WTC11 (cell line): ENCODE data around the gene KCTD21. TPM values are rescaled to one million over a fixed set of nuclear protein-coding genes. Genes with fewer than 3 reads are reported as not detected.

Experiments
- ATAC-seq: fragments of 200-7000 bp; cut with Tn5 transposase; 2 replicates; pipeline ENCODE4 v1.10.0; 2021; ENCODE audit warnings: mild to moderate bottlenecking, moderate library complexity
- CTCF ChIA-PET: fragments of 300-600 bp; sonication (Branson Sonifier 250); formaldehyde crosslinking; loops from one replicate; lab custom pipeline; 2021; ENCODE audit warnings: antibody characterized with exemption; lab: Charles Lee
- POLR2A ChIA-PET: fragments of 350-600 bp; sonication (Branson Sonifier 250); formaldehyde crosslinking; loops from one replicate; lab custom pipeline; 2021; ENCODE audit warnings: antibody characterized with exemption; lab: Charles Lee
- DNase-seq: peaks from one replicate; pipeline ENCODE4 v3.0.0; 2021; ENCODE audit warnings: low spot score
- H3K27ac Mint-ChIP-seq: 2 replicates; pipeline ENCODE4 v1.8.0; 2021; ENCODE audit warnings: mixed read lengths
- H3K27me3 Mint-ChIP-seq: 2 replicates; pipeline ENCODE4 v1.8.0; 2021; ENCODE audit warnings: low read depth, mild to moderate bottlenecking, moderate library complexity, mixed read lengths
- H3K36me3 Mint-ChIP-seq: 2 replicates; pipeline ENCODE4 v1.8.0; 2021; ENCODE audit warnings: mixed read lengths
- H3K4me1 Mint-ChIP-seq: 2 replicates; pipeline ENCODE4 v1.8.0; 2022; ENCODE audit warnings: mixed read lengths
- H3K4me3 Mint-ChIP-seq: 2 replicates; pipeline ENCODE4 v1.8.0; 2021; ENCODE audit warnings: mild to moderate bottlenecking, moderate library complexity, mixed read lengths
- H3K9me3 Mint-ChIP-seq: 2 replicates; pipeline ENCODE4 v1.8.0; 2021; ENCODE audit warnings: mixed read lengths
- ATF1 ChIP-seq: sonication (generic); formaldehyde crosslinking; IDR thresholded peaks from 2 replicates; pipeline ENCODE4 v1.8.1; 2023; ENCODE audit warnings: mild to moderate bottlenecking, moderate library complexity, missing genetic modification reagents
- FOXK1 ChIP-seq: sonication (generic); formaldehyde crosslinking; IDR thresholded peaks from 2 replicates; pipeline ENCODE4 v1.8.0; 2022; ENCODE audit warnings: mild to moderate bottlenecking, moderate library complexity, missing genetic modification reagents
- FOXP1 ChIP-seq: sonication (generic); formaldehyde crosslinking; IDR thresholded peaks from 2 replicates; pipeline ENCODE4 v1.8.0; 2022; ENCODE audit warnings: missing genetic modification reagents, mild to moderate bottlenecking, moderate library complexity, borderline replicate concordance
- HMGA2 ChIP-seq: fragments of 250-450 bp; sonication (Bioruptor Pico); IDR thresholded peaks from 2 replicates; pipeline ENCODE4 v1.4.0; 2021; ENCODE audit warnings: mild to moderate bottlenecking, moderate library complexity
- NFE2L1 ChIP-seq: sonication (generic); formaldehyde crosslinking; IDR thresholded peaks from 2 replicates; pipeline ENCODE4 v1.8.1; 2023; ENCODE audit warnings: missing genetic modification reagents
- PRRX2 ChIP-seq: fragments of 250-450 bp; sonication (Bioruptor Pico); IDR thresholded peaks from 2 replicates; pipeline ENCODE4 v1.8.0; 2021; ENCODE audit warnings: mild to moderate bottlenecking
- SMAD4 ChIP-seq: sonication (generic); formaldehyde crosslinking; IDR thresholded peaks from 2 replicates; pipeline ENCODE4 v1.8.0; 2022; ENCODE audit warnings: mild to moderate bottlenecking, missing genetic modification reagents
- TEAD4 ChIP-seq: sonication (generic); formaldehyde crosslinking; IDR thresholded peaks from 2 replicates; pipeline ENCODE4 v1.8.0; 2022; ENCODE audit warnings: mild to moderate bottlenecking, missing genetic modification reagents
- TP53 ChIP-seq: sonication (generic); formaldehyde crosslinking; IDR thresholded peaks from 2 replicates; pipeline ENCODE4 v1.8.1; 2023; ENCODE audit warnings: mild to moderate bottlenecking, missing genetic modification reagents
- ZNF232 ChIP-seq: sonication (generic); formaldehyde crosslinking; IDR thresholded peaks from 2 replicates; pipeline ENCODE4 v1.8.0; 2022; ENCODE audit warnings: mild to moderate bottlenecking, missing genetic modification reagents
- total RNA-seq: library from RNA; stranded (reverse); gene quantifications from 3 replicates; pipeline ENCODE4 v1.2.3, GENCODE V29; 2021
- TF ChIP-seq, protein P1 (sequence below): sonication (generic); formaldehyde crosslinking; IDR thresholded peaks from 2 replicates; pipeline ENCODE4 v1.8.1; 2022; ENCODE audit warnings: mild to moderate bottlenecking, moderate library complexity, missing genetic modification reagents
- TF ChIP-seq, protein P2 (sequence below): sonication (generic); formaldehyde crosslinking; IDR thresholded peaks from 2 replicates; pipeline ENCODE4 v1.8.1; 2023; ENCODE audit warnings: mild to moderate bottlenecking, missing genetic modification reagents, borderline replicate concordance
- TF ChIP-seq, protein P3 (sequence below): sonication (generic); formaldehyde crosslinking; IDR thresholded peaks from 2 replicates; pipeline ENCODE4 v1.8.1; 2023; ENCODE audit warnings: mild to moderate bottlenecking, missing genetic modification reagents, moderate library complexity
- TF ChIP-seq, protein P4 (sequence below): fragments of 250-450 bp; sonication (Bioruptor Pico); IDR thresholded peaks from 2 replicates; pipeline ENCODE4 v1.8.0; 2021; ENCODE audit warnings: mild to moderate bottlenecking
- TF ChIP-seq, protein P5 (sequence below): sonication (generic); formaldehyde crosslinking; IDR thresholded peaks from 2 replicates; pipeline ENCODE4 v1.8.0; 2022; ENCODE audit warnings: mild to moderate bottlenecking, missing genetic modification reagents
- TF ChIP-seq, protein P6 (sequence below): sonication (generic); formaldehyde crosslinking; IDR thresholded peaks from 2 replicates; pipeline ENCODE4 v1.8.0; 2023; ENCODE audit warnings: missing genetic modification reagents, mild to moderate bottlenecking, borderline replicate concordance
- TF ChIP-seq, protein P7 (sequence below): fragments of 250-450 bp; sonication (Bioruptor Pico); IDR thresholded peaks from 2 replicates; pipeline ENCODE4 v1.9.0; 2021; ENCODE audit warnings: mild to moderate bottlenecking
- TF ChIP-seq, protein P8 (sequence below): sonication (generic); formaldehyde crosslinking; IDR thresholded peaks from 2 replicates; pipeline ENCODE4 v1.8.0; 2022; ENCODE audit warnings: mild to moderate bottlenecking, missing genetic modification reagents

Gene KCTD21
- total RNA-seq, 1 experiment from 2014 or later = 2.8 TPM

DNA sequence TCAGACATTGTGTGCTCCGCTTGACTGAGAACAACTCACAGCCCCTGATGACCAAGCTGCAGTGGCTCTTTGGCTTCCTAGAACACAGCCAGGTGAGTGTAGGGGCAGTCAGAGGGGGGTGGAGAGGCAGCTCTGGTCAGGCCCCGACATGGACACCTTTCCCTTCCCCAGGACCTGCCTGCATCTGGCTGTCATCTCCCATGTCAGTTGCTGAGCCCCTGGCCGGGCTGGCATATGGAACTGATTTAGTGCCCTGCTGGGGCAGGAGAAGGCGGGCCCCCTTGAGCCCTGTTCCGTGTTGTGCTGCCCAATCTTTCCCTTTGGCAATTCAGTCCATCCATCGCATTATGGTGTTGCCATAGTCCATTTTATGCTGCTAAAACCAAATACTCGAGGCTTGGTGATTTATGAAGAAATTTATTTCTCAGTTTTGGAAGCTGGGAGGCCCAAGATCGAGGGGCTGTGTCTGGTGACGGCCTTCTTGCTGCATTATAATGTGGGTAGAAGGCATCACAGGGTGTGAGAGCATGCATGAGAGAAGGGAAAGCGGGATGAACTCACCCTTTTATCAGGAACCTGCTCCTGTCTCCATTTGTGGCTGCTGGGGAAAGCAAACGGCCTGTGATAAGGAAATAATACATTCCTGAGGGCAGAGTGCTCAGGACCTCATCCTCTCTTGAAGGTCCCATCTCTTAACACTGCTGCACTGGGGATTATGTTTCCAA is 19.3 kb upstream of the KCTD21 start:
- H3K4me3 Mint-ChIP-seq = no peak overlapping the region
- H3K27ac Mint-ChIP-seq = no peak overlapping the region
- H3K4me1 Mint-ChIP-seq = no peaks in the 10 kb centered on the region
- H3K9me3 Mint-ChIP-seq = no peaks in the 10 kb centered on the region
- H3K36me3 Mint-ChIP-seq = peaks cover 17% of the 10 kb centered on the region
- POLR2A ChIA-PET = no interaction called here
- TF ChIP-seq, protein P1, sequence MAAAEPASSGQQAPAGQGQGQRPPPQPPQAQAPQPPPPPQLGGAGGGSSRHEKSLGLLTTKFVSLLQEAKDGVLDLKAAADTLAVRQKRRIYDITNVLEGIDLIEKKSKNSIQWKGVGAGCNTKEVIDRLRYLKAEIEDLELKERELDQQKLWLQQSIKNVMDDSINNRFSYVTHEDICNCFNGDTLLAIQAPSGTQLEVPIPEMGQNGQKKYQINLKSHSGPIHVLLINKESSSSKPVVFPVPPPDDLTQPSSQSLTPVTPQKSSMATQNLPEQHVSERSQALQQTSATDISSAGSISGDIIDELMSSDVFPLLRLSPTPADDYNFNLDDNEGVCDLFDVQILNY (CRISPR knock-in tag) = no peak
- TF ChIP-seq, protein P2, sequence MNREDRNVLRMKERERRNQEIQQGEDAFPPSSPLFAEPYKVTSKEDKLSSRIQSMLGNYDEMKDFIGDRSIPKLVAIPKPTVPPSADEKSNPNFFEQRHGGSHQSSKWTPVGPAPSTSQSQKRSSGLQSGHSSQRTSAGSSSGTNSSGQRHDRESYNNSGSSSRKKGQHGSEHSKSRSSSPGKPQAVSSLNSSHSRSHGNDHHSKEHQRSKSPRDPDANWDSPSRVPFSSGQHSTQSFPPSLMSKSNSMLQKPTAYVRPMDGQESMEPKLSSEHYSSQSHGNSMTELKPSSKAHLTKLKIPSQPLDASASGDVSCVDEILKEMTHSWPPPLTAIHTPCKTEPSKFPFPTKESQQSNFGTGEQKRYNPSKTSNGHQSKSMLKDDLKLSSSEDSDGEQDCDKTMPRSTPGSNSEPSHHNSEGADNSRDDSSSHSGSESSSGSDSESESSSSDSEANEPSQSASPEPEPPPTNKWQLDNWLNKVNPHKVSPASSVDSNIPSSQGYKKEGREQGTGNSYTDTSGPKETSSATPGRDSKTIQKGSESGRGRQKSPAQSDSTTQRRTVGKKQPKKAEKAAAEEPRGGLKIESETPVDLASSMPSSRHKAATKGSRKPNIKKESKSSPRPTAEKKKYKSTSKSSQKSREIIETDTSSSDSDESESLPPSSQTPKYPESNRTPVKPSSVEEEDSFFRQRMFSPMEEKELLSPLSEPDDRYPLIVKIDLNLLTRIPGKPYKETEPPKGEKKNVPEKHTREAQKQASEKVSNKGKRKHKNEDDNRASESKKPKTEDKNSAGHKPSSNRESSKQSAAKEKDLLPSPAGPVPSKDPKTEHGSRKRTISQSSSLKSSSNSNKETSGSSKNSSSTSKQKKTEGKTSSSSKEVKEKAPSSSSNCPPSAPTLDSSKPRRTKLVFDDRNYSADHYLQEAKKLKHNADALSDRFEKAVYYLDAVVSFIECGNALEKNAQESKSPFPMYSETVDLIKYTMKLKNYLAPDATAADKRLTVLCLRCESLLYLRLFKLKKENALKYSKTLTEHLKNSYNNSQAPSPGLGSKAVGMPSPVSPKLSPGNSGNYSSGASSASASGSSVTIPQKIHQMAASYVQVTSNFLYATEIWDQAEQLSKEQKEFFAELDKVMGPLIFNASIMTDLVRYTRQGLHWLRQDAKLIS (CRISPR knock-in tag) = no peak
- TF ChIP-seq SMAD4 (CRISPR knock-in tag) (no peak), ZNF232 (CRISPR knock-in tag) (no peak), FOXP1 (CRISPR knock-in tag) (no peak), TP53 (no peak), HMGA2 (CRISPR knock-in tag) (no peak), TEAD4 (no peak)
- TF ChIP-seq, protein P3, sequence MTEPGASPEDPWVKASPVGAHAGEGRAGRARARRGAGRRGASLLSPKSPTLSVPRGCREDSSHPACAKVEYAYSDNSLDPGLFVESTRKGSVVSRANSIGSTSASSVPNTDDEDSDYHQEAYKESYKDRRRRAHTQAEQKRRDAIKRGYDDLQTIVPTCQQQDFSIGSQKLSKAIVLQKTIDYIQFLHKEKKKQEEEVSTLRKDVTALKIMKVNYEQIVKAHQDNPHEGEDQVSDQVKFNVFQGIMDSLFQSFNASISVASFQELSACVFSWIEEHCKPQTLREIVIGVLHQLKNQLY (CRISPR knock-in tag) = no peak
- TF ChIP-seq, protein P4, sequence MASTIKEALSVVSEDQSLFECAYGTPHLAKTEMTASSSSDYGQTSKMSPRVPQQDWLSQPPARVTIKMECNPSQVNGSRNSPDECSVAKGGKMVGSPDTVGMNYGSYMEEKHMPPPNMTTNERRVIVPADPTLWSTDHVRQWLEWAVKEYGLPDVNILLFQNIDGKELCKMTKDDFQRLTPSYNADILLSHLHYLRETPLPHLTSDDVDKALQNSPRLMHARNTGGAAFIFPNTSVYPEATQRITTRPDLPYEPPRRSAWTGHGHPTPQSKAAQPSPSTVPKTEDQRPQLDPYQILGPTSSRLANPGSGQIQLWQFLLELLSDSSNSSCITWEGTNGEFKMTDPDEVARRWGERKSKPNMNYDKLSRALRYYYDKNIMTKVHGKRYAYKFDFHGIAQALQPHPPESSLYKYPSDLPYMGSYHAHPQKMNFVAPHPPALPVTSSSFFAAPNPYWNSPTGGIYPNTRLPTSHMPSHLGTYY (CRISPR knock-in tag) = no peak
- TF ChIP-seq, all 79 proteins: peak for 0
- CTCF ChIA-PET = no interaction called here
- ATAC-seq = no peak
- no peak for DNase-seq
- no peaks in the 10 kb centered on the region for H3K27me3 Mint-ChIP-seq

DNA sequence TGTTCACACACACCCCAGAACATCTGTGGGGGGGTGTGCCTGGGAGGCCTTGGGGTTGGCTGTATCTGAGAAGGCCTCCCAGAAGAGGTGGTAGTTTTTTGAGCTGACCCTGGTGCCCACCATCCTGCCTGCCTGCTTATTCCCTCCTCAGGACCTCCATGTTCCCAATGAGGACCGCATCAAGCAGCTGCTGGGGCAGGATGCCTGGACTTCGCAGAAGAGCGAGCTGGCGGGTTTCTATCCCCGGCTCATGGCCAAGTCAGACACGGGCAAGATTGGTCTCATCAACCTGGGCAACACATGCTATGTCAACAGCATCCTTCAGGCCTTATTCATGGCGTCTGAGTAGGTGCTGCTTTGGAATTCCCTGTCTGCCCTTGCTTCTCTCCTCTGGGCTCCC is 17.3 kb upstream of the KCTD21 start:
- Mint-ChIP-seq H3K9me3 (no peaks in the 10 kb centered on the region), H3K27ac (no peak overlapping the region), H3K36me3 (peaks cover 16% of the 10 kb centered on the region), H3K4me1 (peaks cover 5% of the 10 kb centered on the region), H3K27me3 (no peaks in the 10 kb centered on the region), H3K4me3 (no peak overlapping the region)
- ChIA-PET CTCF (no interaction called here), POLR2A (no interaction called here)
- DNase-seq = no peak
- no peak for ATAC-seq
- no peak for TF ChIP-seq ATF1 (CRISPR knock-in tag)
- TF ChIP-seq, protein P5, sequence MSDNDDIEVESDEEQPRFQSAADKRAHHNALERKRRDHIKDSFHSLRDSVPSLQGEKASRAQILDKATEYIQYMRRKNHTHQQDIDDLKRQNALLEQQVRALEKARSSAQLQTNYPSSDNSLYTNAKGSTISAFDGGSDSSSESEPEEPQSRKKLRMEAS (CRISPR knock-in tag) = no peak
- TF ChIP-seq, protein P6, sequence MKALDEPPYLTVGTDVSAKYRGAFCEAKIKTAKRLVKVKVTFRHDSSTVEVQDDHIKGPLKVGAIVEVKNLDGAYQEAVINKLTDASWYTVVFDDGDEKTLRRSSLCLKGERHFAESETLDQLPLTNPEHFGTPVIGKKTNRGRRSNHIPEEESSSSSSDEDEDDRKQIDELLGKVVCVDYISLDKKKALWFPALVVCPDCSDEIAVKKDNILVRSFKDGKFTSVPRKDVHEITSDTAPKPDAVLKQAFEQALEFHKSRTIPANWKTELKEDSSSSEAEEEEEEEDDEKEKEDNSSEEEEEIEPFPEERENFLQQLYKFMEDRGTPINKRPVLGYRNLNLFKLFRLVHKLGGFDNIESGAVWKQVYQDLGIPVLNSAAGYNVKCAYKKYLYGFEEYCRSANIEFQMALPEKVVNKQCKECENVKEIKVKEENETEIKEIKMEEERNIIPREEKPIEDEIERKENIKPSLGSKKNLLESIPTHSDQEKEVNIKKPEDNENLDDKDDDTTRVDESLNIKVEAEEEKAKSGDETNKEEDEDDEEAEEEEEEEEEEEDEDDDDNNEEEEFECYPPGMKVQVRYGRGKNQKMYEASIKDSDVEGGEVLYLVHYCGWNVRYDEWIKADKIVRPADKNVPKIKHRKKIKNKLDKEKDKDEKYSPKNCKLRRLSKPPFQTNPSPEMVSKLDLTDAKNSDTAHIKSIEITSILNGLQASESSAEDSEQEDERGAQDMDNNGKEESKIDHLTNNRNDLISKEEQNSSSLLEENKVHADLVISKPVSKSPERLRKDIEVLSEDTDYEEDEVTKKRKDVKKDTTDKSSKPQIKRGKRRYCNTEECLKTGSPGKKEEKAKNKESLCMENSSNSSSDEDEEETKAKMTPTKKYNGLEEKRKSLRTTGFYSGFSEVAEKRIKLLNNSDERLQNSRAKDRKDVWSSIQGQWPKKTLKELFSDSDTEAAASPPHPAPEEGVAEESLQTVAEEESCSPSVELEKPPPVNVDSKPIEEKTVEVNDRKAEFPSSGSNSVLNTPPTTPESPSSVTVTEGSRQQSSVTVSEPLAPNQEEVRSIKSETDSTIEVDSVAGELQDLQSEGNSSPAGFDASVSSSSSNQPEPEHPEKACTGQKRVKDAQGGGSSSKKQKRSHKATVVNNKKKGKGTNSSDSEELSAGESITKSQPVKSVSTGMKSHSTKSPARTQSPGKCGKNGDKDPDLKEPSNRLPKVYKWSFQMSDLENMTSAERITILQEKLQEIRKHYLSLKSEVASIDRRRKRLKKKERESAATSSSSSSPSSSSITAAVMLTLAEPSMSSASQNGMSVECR (CRISPR knock-in tag) = no peak
- TF ChIP-seq NFE2L1 (CRISPR knock-in tag) = no peak
- TF ChIP-seq, protein P7, sequence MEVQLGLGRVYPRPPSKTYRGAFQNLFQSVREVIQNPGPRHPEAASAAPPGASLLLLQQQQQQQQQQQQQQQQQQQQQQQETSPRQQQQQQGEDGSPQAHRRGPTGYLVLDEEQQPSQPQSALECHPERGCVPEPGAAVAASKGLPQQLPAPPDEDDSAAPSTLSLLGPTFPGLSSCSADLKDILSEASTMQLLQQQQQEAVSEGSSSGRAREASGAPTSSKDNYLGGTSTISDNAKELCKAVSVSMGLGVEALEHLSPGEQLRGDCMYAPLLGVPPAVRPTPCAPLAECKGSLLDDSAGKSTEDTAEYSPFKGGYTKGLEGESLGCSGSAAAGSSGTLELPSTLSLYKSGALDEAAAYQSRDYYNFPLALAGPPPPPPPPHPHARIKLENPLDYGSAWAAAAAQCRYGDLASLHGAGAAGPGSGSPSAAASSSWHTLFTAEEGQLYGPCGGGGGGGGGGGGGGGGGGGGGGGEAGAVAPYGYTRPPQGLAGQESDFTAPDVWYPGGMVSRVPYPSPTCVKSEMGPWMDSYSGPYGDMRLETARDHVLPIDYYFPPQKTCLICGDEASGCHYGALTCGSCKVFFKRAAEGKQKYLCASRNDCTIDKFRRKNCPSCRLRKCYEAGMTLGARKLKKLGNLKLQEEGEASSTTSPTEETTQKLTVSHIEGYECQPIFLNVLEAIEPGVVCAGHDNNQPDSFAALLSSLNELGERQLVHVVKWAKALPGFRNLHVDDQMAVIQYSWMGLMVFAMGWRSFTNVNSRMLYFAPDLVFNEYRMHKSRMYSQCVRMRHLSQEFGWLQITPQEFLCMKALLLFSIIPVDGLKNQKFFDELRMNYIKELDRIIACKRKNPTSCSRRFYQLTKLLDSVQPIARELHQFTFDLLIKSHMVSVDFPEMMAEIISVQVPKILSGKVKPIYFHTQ (CRISPR knock-in tag) = no peak
- no peak for TF ChIP-seq PRRX2 (CRISPR knock-in tag)
- TF ChIP-seq, protein P8, sequence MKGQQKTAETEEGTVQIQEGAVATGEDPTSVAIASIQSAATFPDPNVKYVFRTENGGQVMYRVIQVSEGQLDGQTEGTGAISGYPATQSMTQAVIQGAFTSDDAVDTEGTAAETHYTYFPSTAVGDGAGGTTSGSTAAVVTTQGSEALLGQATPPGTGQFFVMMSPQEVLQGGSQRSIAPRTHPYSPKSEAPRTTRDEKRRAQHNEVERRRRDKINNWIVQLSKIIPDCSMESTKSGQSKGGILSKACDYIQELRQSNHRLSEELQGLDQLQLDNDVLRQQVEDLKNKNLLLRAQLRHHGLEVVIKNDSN = no peak
- no peak for TF ChIP-seq FOXK1
